ENCODE measurements around the gene SLC43A2.

DNA sequence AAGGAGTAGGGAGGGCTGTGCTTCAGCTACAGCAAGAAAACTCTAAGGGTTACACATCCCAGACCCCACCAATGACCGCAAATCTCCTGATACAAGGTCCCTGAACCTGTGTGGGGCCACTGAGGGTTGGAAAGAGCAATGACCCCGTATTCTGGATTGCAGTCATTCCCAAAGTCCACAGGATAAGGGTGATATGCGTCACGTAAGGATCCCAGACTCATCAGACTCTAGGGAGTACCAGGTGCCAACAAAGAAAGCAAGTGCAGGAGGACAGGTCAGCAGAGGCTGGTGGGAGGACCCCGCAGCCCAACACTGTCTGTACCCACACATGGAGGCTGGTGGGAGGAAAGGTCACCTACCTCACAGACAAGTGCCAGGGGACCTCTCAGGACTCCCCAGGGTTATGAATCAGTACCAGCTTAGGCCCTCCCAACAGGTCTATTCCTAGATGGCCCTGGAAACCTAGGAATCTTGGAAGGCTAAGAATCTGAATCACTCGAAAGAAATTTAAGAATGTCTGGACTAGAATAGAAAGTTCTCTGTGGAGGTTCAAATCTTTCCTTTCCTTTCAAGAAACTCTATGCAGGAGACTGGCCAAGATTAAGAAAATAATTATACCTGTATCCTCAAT is 82.2 kb downstream of the SLC43A2 start:
- TF ChIP-seq, protein P1, sequence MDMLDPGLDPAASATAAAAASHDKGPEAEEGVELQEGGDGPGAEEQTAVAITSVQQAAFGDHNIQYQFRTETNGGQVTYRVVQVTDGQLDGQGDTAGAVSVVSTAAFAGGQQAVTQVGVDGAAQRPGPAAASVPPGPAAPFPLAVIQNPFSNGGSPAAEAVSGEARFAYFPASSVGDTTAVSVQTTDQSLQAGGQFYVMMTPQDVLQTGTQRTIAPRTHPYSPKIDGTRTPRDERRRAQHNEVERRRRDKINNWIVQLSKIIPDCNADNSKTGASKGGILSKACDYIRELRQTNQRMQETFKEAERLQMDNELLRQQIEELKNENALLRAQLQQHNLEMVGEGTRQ (IDR thresholded peaks at IDR 0.05; ENCODE audit: borderline replicate concordance, low read depth, low read length) = no peak
- TF ChIP-seq MEF2B (IDR thresholded peaks at IDR 0.05; ENCODE audit: partially characterized antibody, poor library complexity, severe bottlenecking) = no peak
- TF ChIP-seq, protein P2, sequence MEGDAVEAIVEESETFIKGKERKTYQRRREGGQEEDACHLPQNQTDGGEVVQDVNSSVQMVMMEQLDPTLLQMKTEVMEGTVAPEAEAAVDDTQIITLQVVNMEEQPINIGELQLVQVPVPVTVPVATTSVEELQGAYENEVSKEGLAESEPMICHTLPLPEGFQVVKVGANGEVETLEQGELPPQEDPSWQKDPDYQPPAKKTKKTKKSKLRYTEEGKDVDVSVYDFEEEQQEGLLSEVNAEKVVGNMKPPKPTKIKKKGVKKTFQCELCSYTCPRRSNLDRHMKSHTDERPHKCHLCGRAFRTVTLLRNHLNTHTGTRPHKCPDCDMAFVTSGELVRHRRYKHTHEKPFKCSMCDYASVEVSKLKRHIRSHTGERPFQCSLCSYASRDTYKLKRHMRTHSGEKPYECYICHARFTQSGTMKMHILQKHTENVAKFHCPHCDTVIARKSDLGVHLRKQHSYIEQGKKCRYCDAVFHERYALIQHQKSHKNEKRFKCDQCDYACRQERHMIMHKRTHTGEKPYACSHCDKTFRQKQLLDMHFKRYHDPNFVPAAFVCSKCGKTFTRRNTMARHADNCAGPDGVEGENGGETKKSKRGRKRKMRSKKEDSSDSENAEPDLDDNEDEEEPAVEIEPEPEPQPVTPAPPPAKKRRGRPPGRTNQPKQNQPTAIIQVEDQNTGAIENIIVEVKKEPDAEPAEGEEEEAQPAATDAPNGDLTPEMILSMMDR (IDR thresholded peaks at IDR 0.05 in 2 of 3, conservative IDR thresholded peaks at IDR 0.05 in 1 of 3; ENCODE audit: control insufficient read depth in 2 of 3, extremely low read depth in 1 of 3, insufficient read depth in 1 of 3, low read depth in 3 of 3, low read length in 3 of 3) = no peak

Data from GM12878 (cell line).